Loucy (cell line): ENCODE data around the gene PYROXD2.

Experiments
- H2AFZ ChIP-seq: fragments of 200-600 bp; sonication (generic); 2 replicates; pipeline ENCODE4 v1.6.0; 2016; ENCODE audit warnings: antibody characterized with exemption, mild to moderate bottlenecking, low read length, moderate library complexity
- H3F3A ChIP-seq: fragments of 200-600 bp; 2 replicates; pipeline ENCODE4 v1.6.0; 2016; ENCODE audit warnings: antibody characterized with exemption, low read depth, mild to moderate bottlenecking
- H3K27me3 ChIP-seq: fragments of 200-600 bp; sonication (generic); 2 replicates; pipeline ENCODE4 v1.6.1; 2014; ENCODE audit warnings: low read length, mild to moderate bottlenecking; ENCODE audit not compliant: insufficient read depth, poor library complexity, severe bottlenecking
- H3K36me3 ChIP-seq: fragments of 200-600 bp; sonication (generic); 2 replicates; pipeline ENCODE4 v1.6.1; 2016; ENCODE audit warnings: low read length; ENCODE audit not compliant: insufficient read depth
- H3K4me1 ChIP-seq: fragments of 200-600 bp; sonication (generic); 2 replicates; pipeline ENCODE4 v1.5.1; 2014; ENCODE audit warnings: low read length, mild to moderate bottlenecking; ENCODE audit not compliant: insufficient read depth, poor library complexity, severe bottlenecking
- H3K4me2 ChIP-seq: fragments of 200-600 bp; sonication (generic); 2 replicates; pipeline ENCODE4 v1.6.0; 2014; ENCODE audit warnings: antibody characterized with exemption, low read length, low read depth, mild to moderate bottlenecking; ENCODE audit not compliant: poor library complexity, severe bottlenecking
- H3K4me3 ChIP-seq: fragments of 200-600 bp; sonication (generic); 2 replicates; pipeline ENCODE4 v1.5.1; 2014; ENCODE audit warnings: low read length, mild to moderate bottlenecking, mixed read lengths; ENCODE audit not compliant: poor library complexity, severe bottlenecking
- H3K79me2 ChIP-seq: fragments of 200-600 bp; sonication (generic); 2 replicates; pipeline ENCODE4 v1.6.1; 2014; ENCODE audit warnings: low read length; ENCODE audit not compliant: insufficient read depth
- H3K9ac ChIP-seq: fragments of 200-600 bp; sonication (generic); 2 replicates; pipeline ENCODE4 v1.6.0; 2014; ENCODE audit warnings: mild to moderate bottlenecking, low read depth, low read length, moderate library complexity; ENCODE audit not compliant: poor library complexity, severe bottlenecking
- H3K9me2 ChIP-seq: fragments of 200-600 bp; sonication (generic); replicated peaks from 2 replicates; pipeline ENCODE4 v1.6.1; 2016; ENCODE audit warnings: low read depth, low read length, mixed read lengths
- H3K9me3 ChIP-seq: fragments of 200-600 bp; sonication (generic); 2 replicates; pipeline ENCODE4 v1.6.1; 2014; ENCODE audit warnings: mild to moderate bottlenecking, antibody characterized with exemption, low read length, low read depth; ENCODE audit not compliant: insufficient read depth
- H4K20me1 ChIP-seq: fragments of 200-600 bp; sonication (generic); 2 replicates; pipeline ENCODE4 v1.6.0; 2014; ENCODE audit warnings: antibody characterized with exemption, low read length, mild to moderate bottlenecking; ENCODE audit not compliant: insufficient read depth, poor library complexity, severe bottlenecking
- CTCF ChIP-seq: fragments of 200-600 bp; sonication (generic); conservative IDR thresholded peaks from 2 replicates; pipeline ENCODE4 v1.5.1; 2014; ENCODE audit warnings: mild to moderate bottlenecking, antibody characterized with exemption, low read length
- EZH2phosphoT487 ChIP-seq: fragments of 200-600 bp; IDR thresholded peaks from 2 replicates; pipeline ENCODE4 v1.6.1; 2018; ENCODE audit warnings: antibody characterized with exemption, mild to moderate bottlenecking, moderate library complexity, borderline replicate concordance

PYROXD2 gene

GRCh38 chr10:98446151-98446660, 31.2 kb upstream of the PYROXD2 start:
- peaks cover 32% of the 10 kb centered on the region for H3K4me1 ChIP-seq
- H3K4me3 ChIP-seq = peak overlapping the region; percentile 90
- peak overlapping the region; percentile 95 for H2AFZ ChIP-seq
- H3K27me3 ChIP-seq = no peaks in the 10 kb centered on the region
- no peak for TF ChIP-seq EZH2phosphoT487
- no peak for TF ChIP-seq CTCF
- no peaks in the 10 kb centered on the region for H3K9me3 ChIP-seq
- H3K9me2 ChIP-seq = no peaks in the 10 kb centered on the region
- peaks cover 19% of the 10 kb centered on the region for H3K79me2 ChIP-seq
- H3K9ac ChIP-seq = peak overlapping the region; percentile 88
- peak overlapping the region; percentile 90 for H3K4me2 ChIP-seq
- H3F3A ChIP-seq = no peaks in the 10 kb centered on the region
- H3K36me3 ChIP-seq = no peaks in the 10 kb centered on the region
- H4K20me1 ChIP-seq = no peaks in the 10 kb centered on the region

- Histone ChIP-seq H3K9me3 (no peaks in the 10 kb centered on the region), H3K79me2 (peaks cover 19% of the 10 kb centered on the region), H3F3A (no peaks in the 10 kb centered on the region), H3K27me3 (no peaks in the 10 kb centered on the region), H3K36me3 (no peaks in the 10 kb centered on the region), H4K20me1 (no peaks in the 10 kb centered on the region), H2AFZ (no peak overlapping the region), H3K9ac (peak overlapping the region; percentile 88), H3K4me2 (peak overlapping the region; percentile 90), H3K4me1 (peaks cover 33% of the 10 kb centered on the region), H3K9me2 (no peaks in the 10 kb centered on the region), H3K4me3 (peak overlapping the region; percentile 90)
- TF ChIP-seq EZH2phosphoT487 (no peak), CTCF (no peak)
Measured at GRCh38 chr10:98445200-98445812, 30.3 kb upstream of the PYROXD2 start.

GRCh38 chr10:98444314-98445006, 29.5 kb upstream of the PYROXD2 start:
- no peak overlapping the region for H3K9ac ChIP-seq

More at GRCh38 chr10:98444314-98445006, 29.5 kb upstream of the PYROXD2 start:
- Histone ChIP-seq H2AFZ (no peak overlapping the region), H3K27me3 (no peaks in the 10 kb centered on the region), H3K36me3 (no peaks in the 10 kb centered on the region; the same call in 1 of the 2 replicates), H3F3A (no peaks in the 10 kb centered on the region), H4K20me1 (no peaks in the 10 kb centered on the region), H3K4me3 (peak overlapping the region; percentile 90), H3K79me2 (peaks cover 19% of the 10 kb centered on the region), H3K4me2 (peak overlapping the region; percentile 90), H3K4me1 (peaks cover 33% of the 10 kb centered on the region), H3K9me2 (no peaks in the 10 kb centered on the region), H3K9me3 (no peaks in the 10 kb centered on the region)
- TF ChIP-seq CTCF (no peak), EZH2phosphoT487 (no peak)
